HCT116 (cell line): ENCODE data around the gene QRICH2. TPM values are rescaled to one million over a fixed set of nuclear protein-coding genes. Genes with fewer than 3 reads are reported as not detected.

Source experiments
- ATAC-seq: fragments of 200-7000 bp; cut with Tn5 transposase; 2 replicates; pipeline ENCODE4 v1.9.1; 2020; ENCODE audit warnings: mild to moderate bottlenecking, moderate library complexity
- BruUV-seq: library from RNA; stranded (reverse); fragments of 400-500 nt; replicated peaks from 2 replicates; lab custom pipeline; 2021; lab: Mats Ljungman, UMichigan
- CTCF ChIA-PET: fragments of 300-600 bp; sonication (Branson Sonifier 250); formaldehyde crosslinking; loops from one replicate; lab custom pipeline; 2021; ENCODE audit warnings: antibody characterized with exemption; lab: Charles Lee
- POLR2A ChIA-PET: fragments of 300-600, 350-600 bp; sonication (Branson Sonifier 250); formaldehyde crosslinking; loops from one replicate; lab custom pipeline; 2021; ENCODE audit warnings: antibody characterized with exemption; lab: Charles Lee
- RAD21 ChIA-PET, 2 experiments: fragments of 300-600 bp; sonication (Branson Sonifier 250); formaldehyde crosslinking; loops; one replicate each; lab custom pipeline; 2023; ENCODE audit warnings: low total read pairs in 2 of 2; ENCODE audit not compliant: uncharacterized antibody in 2 of 2, unreplicated experiment in 2 of 2, low non-redundant PET in 1 of 2; lab: Charles Lee
- DNase-seq: peaks from one replicate; pipeline ENCODE4 v3.0.0-alpha.2; 2010; ENCODE audit warnings: low read depth, low spot score
- H2AFZ ChIP-seq: fragments of 200-600 bp; shearing (Covaris generic), sonication (generic); 2 replicates; pipeline ENCODE4 v1.6.1; 2017; ENCODE audit warnings: low read depth, mixed run types, mixed read lengths, antibody characterized with exemption, low read length; ENCODE audit not compliant: poor library complexity, severe bottlenecking
- H3K27ac ChIP-seq: 2 replicates; pipeline ENCODE4 v1.5.1; 2012; ENCODE audit warnings: low read depth, low read length
- H3K27me3 ChIP-seq: fragments of 200-600 bp; sonication (generic); 2 replicates; pipeline ENCODE4 v1.6.1; 2016; ENCODE audit warnings: mixed run types, low read length, mixed read lengths; ENCODE audit not compliant: insufficient read depth
- H3K36me3 ChIP-seq, 2 experiments: fragments of 200-500 bp in 1 of 2; fragments of 200-600 bp in 1 of 2; sonication (Bioruptor generic) in 1 of 2; sonication (generic) in 1 of 2; 2 replicates each; pipeline versions ENCODE4 v1.5.1 to v1.6.1; 2014 to 2016; ENCODE audit warnings: low read length in 2 of 2, inconsistent platforms in 1 of 2, mixed read lengths in 1 of 2, mixed run types in 1 of 2; ENCODE audit not compliant: insufficient read depth in 2 of 2, control insufficient read depth in 1 of 2
- H3K4me1 ChIP-seq, 2 experiments: fragments of 200-600 bp in 1 of 2; sonication (generic) in 1 of 2; 2 replicates each; pipeline versions ENCODE4 v1.5.1 to v1.6.1; 2012 to 2017; ENCODE audit warnings: low read length in 2 of 2, inconsistent platforms in 1 of 2, mild to moderate bottlenecking in 1 of 2, mixed read lengths in 1 of 2, mixed run types in 1 of 2, moderate library complexity in 1 of 2; ENCODE audit not compliant: insufficient read depth in 2 of 2, control insufficient read depth in 1 of 2
- H3K4me2 ChIP-seq: fragments of 200-600 bp; sonication (generic); 2 replicates; pipeline ENCODE4 v1.6.1; 2017; ENCODE audit warnings: mixed run types, low read length, mixed read lengths
- H3K4me3 ChIP-seq, 2 experiments: fragments of 200-600 bp in 1 of 2; sonication (generic) in 1 of 2; replicated peaks in 1 of 2; 2 replicates each; pipeline ENCODE4 v1.5.1; 2011 to 2016; ENCODE audit warnings: low read length in 2 of 2, control low read depth in 1 of 2, low read depth in 1 of 2, mild to moderate bottlenecking in 1 of 2, mixed read lengths in 1 of 2, mixed run types in 1 of 2
- H3K79me2 ChIP-seq: fragments of 200-600 bp; sonication (generic); 2 replicates; pipeline ENCODE4 v1.6.1; 2017; ENCODE audit warnings: mild to moderate bottlenecking, mixed run types, low read length, moderate library complexity, mixed read lengths; ENCODE audit not compliant: insufficient read depth
- H3K9ac ChIP-seq: fragments of 200-600 bp; sonication (generic); 2 replicates; pipeline ENCODE4 v1.6.1; 2016; ENCODE audit warnings: low read length, mixed read lengths
- H3K9me2 ChIP-seq: fragments of 200-600 bp; sonication (generic), shearing (Covaris generic); 2 replicates; pipeline ENCODE4 v1.6.1; 2017; ENCODE audit warnings: mixed run types, mild to moderate bottlenecking, moderate library complexity; ENCODE audit not compliant: insufficient read depth
- H3K9me3 ChIP-seq, 2 experiments: fragments of 200-500 bp in 1 of 2; fragments of 200-600 bp in 1 of 2; sonication (Bioruptor generic) in 1 of 2; sonication (generic) in 1 of 2; 2 replicates each; pipeline ENCODE4 v1.6.1; 2014 to 2017; ENCODE audit warnings: low read length in 2 of 2, mixed read lengths in 2 of 2, inconsistent platforms in 1 of 2, low read depth in 1 of 2, mild to moderate bottlenecking in 1 of 2, mixed run types in 1 of 2, moderate library complexity in 1 of 2; ENCODE audit not compliant: control insufficient read depth in 1 of 2, insufficient read depth in 1 of 2
- H4K20me1 ChIP-seq: fragments of 200-600 bp; sonication (generic), shearing (Covaris generic); 2 replicates; pipeline ENCODE4 v1.6.1; 2017; ENCODE audit warnings: mixed run types, mild to moderate bottlenecking, moderate library complexity; ENCODE audit not compliant: insufficient read depth
- CBX3 ChIP-seq: IDR thresholded peaks from 2 replicates; pipeline ENCODE4 v1.6.1; 2012; ENCODE audit warnings: low read depth
- CEBPB ChIP-seq: IDR thresholded peaks from 2 replicates; pipeline ENCODE4 v1.6.1; 2012; ENCODE audit warnings: low read depth
- CTCF ChIP-seq, 3 experiments: fragments of 200-600 bp in 1 of 3; sonication (generic) in 1 of 3; IDR thresholded peaks in 2 of 3; conservative IDR thresholded peaks in 1 of 3; 2 replicates each; pipeline ENCODE4 v1.5.1; 2012 to 2017; ENCODE audit warnings: low read depth in 2 of 3, low read length in 2 of 3, antibody characterized with exemption in 1 of 3, borderline replicate concordance in 1 of 3, control low read depth in 1 of 3, mild to moderate bottlenecking in 1 of 3, mixed read lengths in 1 of 3, mixed run types in 1 of 3, moderate library complexity in 1 of 3; ENCODE audit not compliant: insufficient read depth in 1 of 3
- EGR1 ChIP-seq: IDR thresholded peaks from 2 replicates; pipeline ENCODE4 v1.6.1; 2012; ENCODE audit warnings: low read depth
- ELF1 ChIP-seq: IDR thresholded peaks from 2 replicates; pipeline ENCODE4 v1.6.1; 2012; ENCODE audit warnings: low read depth, borderline replicate concordance
- EZH2 ChIP-seq: fragments of 200-600 bp; sonication (generic); IDR thresholded peaks from 2 replicates; pipeline ENCODE4 v1.6.1; 2017; ENCODE audit warnings: antibody characterized with exemption, mixed run types
- JUND ChIP-seq: IDR thresholded peaks from 2 replicates; pipeline ENCODE4 v1.6.1; 2012
- MAX ChIP-seq: IDR thresholded peaks from 2 replicates; pipeline ENCODE4 v1.6.1; 2012
- POLR2A ChIP-seq: IDR thresholded peaks from 2 replicates; pipeline ENCODE4 v1.7.0; 2011; ENCODE audit warnings: borderline replicate concordance; ENCODE audit not compliant: insufficient read depth, insufficient read length; ENCODE audit errors: extremely low read depth
- POLR2AphosphoS5 ChIP-seq: IDR thresholded peaks from 2 replicates; pipeline ENCODE4 v1.6.1; 2011; ENCODE audit warnings: mild to moderate bottlenecking, low read depth, low read length, moderate library complexity
- RAD21 ChIP-seq: IDR thresholded peaks from 2 replicates; pipeline ENCODE4 v1.6.1; 2012; ENCODE audit warnings: low read depth, mild to moderate bottlenecking
- SIN3A ChIP-seq: IDR thresholded peaks from 2 replicates; pipeline ENCODE4 v1.6.1; 2012; ENCODE audit warnings: low read depth
- SP1 ChIP-seq: IDR thresholded peaks from 2 replicates; pipeline ENCODE4 v1.6.1; 2012; ENCODE audit warnings: low read depth
- SRF ChIP-seq: IDR thresholded peaks from 2 replicates; pipeline ENCODE4 v1.6.1; 2012; ENCODE audit warnings: low read depth
- TCF7L2 ChIP-seq: IDR thresholded peaks from 2 replicates; pipeline ENCODE4 v1.7.0; 2011; ENCODE audit warnings: borderline replicate concordance, inconsistent platforms; ENCODE audit not compliant: insufficient read depth, insufficient read length; ENCODE audit errors: extremely low read depth
- ZBTB33 ChIP-seq: IDR thresholded peaks from 2 replicates; pipeline ENCODE4 v1.6.1; 2011; ENCODE audit warnings: mild to moderate bottlenecking, low read length, moderate library complexity; ENCODE audit not compliant: insufficient replicate concordance; ENCODE audit errors: extremely low read depth
- ZFX ChIP-seq: fragments of 450-650 bp; IDR thresholded peaks from 2 replicates; pipeline ENCODE4 v1.6.1; 2017
- intact Hi-C: fragments of 100-400 bp; cut with micrococcal nuclease; formaldehyde crosslinking; loops from 2 replicates; pipeline ENCODE4 v1.10.0; 2022
- total RNA-seq: library from RNA; stranded (reverse); gene quantifications from one replicate; pipeline ENCODE4 v1.2.1, GENCODE V29; 2021; ENCODE audit not compliant: unreplicated experiment

QRICH2 gene
- total RNA-seq, 1 experiment from 2014 or later, result 4.9 TPM

GRCh38 chr17:76234354-76234679 lies 73.8 kb downstream of the QRICH2 start:
- no peak overlapping the region for H3K4me2 ChIP-seq
- peaks cover 10% of the 10 kb centered on the region; the same call in 1 of the 2 replicates for H3K27me3 ChIP-seq
- ChIA-PET RAD21 (no interaction called here), POLR2A (no interaction called here), CTCF (interaction anchor here (1.2 kb wide), 1 partner anchor 10 kb away, joined by 3 read pairs; no protein-coding TSS in a partner anchor)
- H2AFZ ChIP-seq, result peak overlapping the region; percentile 7
- H3K27ac ChIP-seq, result no peak overlapping the region
- no peak for ATAC-seq
- H3K4me3 ChIP-seq, result no peak overlapping the region
- peaks cover 0 to 15% of the 10 kb centered on the region in 2 experiments; a peak in 1 of 4 replicates for H3K4me1 ChIP-seq
- intact Hi-C loops, result no loop called here
- H3K9me3 ChIP-seq, result no peaks in the 10 kb centered on the region
- TF ChIP-seq EZH2 (no peak), ZBTB33 (no peak), POLR2AphosphoS5 (no peak), MAX (no peak), ELF1 (no peak), SIN3A (no peak), SP1 (no peak), CBX3 (no peak), CEBPB (no peak), POLR2A (no peak), SRF (no peak), EGR1 (no peak), ZFX (no peak), CTCF (IDR thresholded peaks at IDR 0.05 in 2 of 3, conservative IDR thresholded peaks at IDR 0.05 in 1 of 3; ENCODE audit: borderline replicate concordance in 1 of 3, insufficient read depth in 1 of 3, low read depth in 2 of 3, low read length in 2 of 3) (no peak), JUND (no peak), TCF7L2 (no peak), RAD21 (no peak)
- H3K9me2 ChIP-seq, result no peaks in the 10 kb centered on the region
- BruUV-seq, result no TSS peak
- no peaks in the 10 kb centered on the region for H4K20me1 ChIP-seq
- no peaks in the 10 kb centered on the region for H3K36me3 ChIP-seq
- no peak overlapping the region for H3K9ac ChIP-seq
- no peaks in the 10 kb centered on the region for H3K79me2 ChIP-seq
- no peak for DNase-seq
